GM12878 (cell line): ENCODE measurements around the gene FOXP1. TPM values are rescaled to one million over a fixed set of nuclear protein-coding genes. Genes with fewer than 3 reads are reported as not detected.

ENCODE experiments used
- ATAC-seq: fragments of 200-7000 bp; cut with Tn5 transposase; 3 replicates; pipeline ENCODE4 v1.9.1; 2020; ENCODE audit warnings: mild to moderate bottlenecking, moderate library complexity
- BruUV-seq: library from RNA; stranded (reverse); fragments of 400-500 nt; replicated peaks from 2 replicates; lab custom pipeline; 2021; lab: Mats Ljungman, UMichigan
- CTCF ChIA-PET: fragments of 300-600 bp; sonication (Branson Sonifier 250); formaldehyde crosslinking; extraction: SDS; loops from one replicate; lab custom pipeline; 2021; ENCODE audit warnings: inconsistent platforms; lab: Yijun Ruan, JAX
- POLR2A ChIA-PET: fragments of 350-600 bp; formaldehyde crosslinking; extraction: SDS; loops from one replicate; lab custom pipeline; 2021; ENCODE audit warnings: inconsistent platforms; lab: Charles Lee
- RAD21 ChIA-PET: fragments of 300-600 bp; sonication (Branson Sonifier 250); formaldehyde crosslinking; loops from one replicate; lab custom pipeline; 2023; ENCODE audit warnings: antibody characterized with exemption; ENCODE audit not compliant: unreplicated experiment; lab: Charles Lee
- SMC1A ChIA-PET: fragments of 300-600 bp; sonication (Branson Sonifier 250); formaldehyde crosslinking; loops from one replicate; lab custom pipeline; 2023; ENCODE audit not compliant: unreplicated experiment, uncharacterized antibody; lab: Charles Lee
- DNase-seq: peaks from one replicate; pipeline ENCODE4 v3.0.0-alpha.2; 2011; ENCODE audit warnings: low read depth, low spot score
- FAIRE-seq: peaks from 3 replicates; lab custom pipeline; 2011; peaks lifted over from hg19 to GRCh38; lab: Jason Lieb, UNC
- H2AFZ ChIP-seq: 2 replicates; pipeline ENCODE4 v1.6.0; 2011; ENCODE audit warnings: low read depth, low read length, control low read depth; ENCODE audit not compliant: control insufficient read depth
- H3K27ac ChIP-seq: 2 replicates; pipeline ENCODE4 v1.5.1; 2011; ENCODE audit warnings: control low read depth; ENCODE audit not compliant: control insufficient read depth, insufficient read depth
- H3K27me3 ChIP-seq, 2 experiments: replicated peaks in 1 of 2; 2 replicates each; pipeline versions ENCODE4 v1.6.0 to v1.6.1; 2011; ENCODE audit warnings: low read length in 1 of 2; ENCODE audit not compliant: control insufficient read depth in 2 of 2, insufficient read depth in 2 of 2
- H3K36me3 ChIP-seq, 2 experiments: 2 replicates each; pipeline ENCODE4 v1.5.1; 2011; ENCODE audit warnings: low read length in 1 of 2; ENCODE audit not compliant: control insufficient read depth in 2 of 2, insufficient read depth in 2 of 2
- H3K4me1 ChIP-seq: 2 replicates; pipeline ENCODE4 v1.6.1; 2011; ENCODE audit warnings: mild to moderate bottlenecking, low read length, moderate library complexity, mixed read lengths; ENCODE audit not compliant: control insufficient read depth, insufficient read depth
- H3K4me2 ChIP-seq: 2 replicates; pipeline ENCODE4 v1.6.0; 2011; ENCODE audit warnings: control low read depth; ENCODE audit not compliant: control insufficient read depth, insufficient read depth
- H3K4me3 ChIP-seq: fragments of 200-600 bp; sonication (generic); 2 replicates; pipeline ENCODE4 v1.5.1; 2016
- H3K79me2 ChIP-seq: 2 replicates; pipeline ENCODE4 v1.6.0; 2011; ENCODE audit warnings: low read length; ENCODE audit not compliant: control insufficient read depth, insufficient read depth
- H3K9ac ChIP-seq: 2 replicates; pipeline ENCODE4 v1.8.0; 2011; ENCODE audit warnings: low read length, control low read depth, mixed read lengths; ENCODE audit not compliant: control insufficient read depth, insufficient read depth
- H3K9me3 ChIP-seq: replicated peaks from 3 replicates; pipeline ENCODE4 v1.5.1; 2011; ENCODE audit warnings: mild to moderate bottlenecking, low read length; ENCODE audit not compliant: control insufficient read depth, insufficient read depth
- H4K20me1 ChIP-seq: 2 replicates; pipeline ENCODE4 v1.6.0; 2011; ENCODE audit not compliant: control insufficient read depth, insufficient read depth
- CBX5 ChIP-seq: sonication (generic); IDR thresholded peaks from 2 replicates; pipeline ENCODE4 v1.6.1; 2016; ENCODE audit warnings: low read depth, moderate library complexity, mild to moderate bottlenecking, inconsistent platforms
- EED ChIP-seq: sonication (generic); IDR thresholded peaks from 2 replicates; pipeline ENCODE4 v1.6.1; 2016; ENCODE audit warnings: antibody characterized with exemption, low read depth
- EP300 ChIP-seq, 2 experiments: fragments of 150-350 bp in 1 of 2; IDR thresholded peaks; 2 replicates each; pipeline ENCODE4 v1.6.1; 2011 to 2012; ENCODE audit warnings: low read depth in 2 of 2, low read length in 2 of 2, borderline replicate concordance in 1 of 2, improper control_type of control experiment in 1 of 2, inconsistent platforms in 1 of 2; ENCODE audit not compliant: control insufficient read depth in 1 of 2
- EZH2 ChIP-seq: IDR thresholded peaks from 2 replicates; pipeline ENCODE4 v1.6.1; 2012; ENCODE audit warnings: low read depth, mild to moderate bottlenecking, control low read depth, inconsistent platforms, low read length, borderline replicate concordance; ENCODE audit not compliant: control insufficient read depth
- MTA3 ChIP-seq: IDR thresholded peaks from 2 replicates; pipeline ENCODE4 v1.6.1; 2012; ENCODE audit warnings: low read length, inconsistent platforms, borderline replicate concordance
- TCF12 ChIP-seq: IDR thresholded peaks from 2 replicates; pipeline ENCODE4 v1.6.1; 2011; ENCODE audit warnings: low read depth, mild to moderate bottlenecking, low read length
- TCF3 ChIP-seq: IDR thresholded peaks from 2 replicates; pipeline ENCODE4 v1.6.1; 2012; ENCODE audit warnings: low read depth, mild to moderate bottlenecking, low read length, borderline replicate concordance; ENCODE audit not compliant: insufficient read depth
- ZNF622 ChIP-seq: fragments of 450-650 bp; IDR thresholded peaks from 2 replicates; pipeline ENCODE4 v1.6.1; 2017; ENCODE audit warnings: mild to moderate bottlenecking, inconsistent platforms
- WGBS: methylation state at CpG from one replicate; pipeline ENCODE4 v1.1.6; 2016; ENCODE audit warnings: low lambda C conversion rate; ENCODE audit not compliant: insufficient replicate concordance, insufficient coverage; ENCODE audit errors: missing lambda C conversion rate; 5-methylcytosine and 5-hydroxymethylcytosine counted together
- in situ Hi-C: fragments of 300-500 bp; cut with MboI; formaldehyde crosslinking; loops from 9 replicates; pipeline ENCODE4 v1.14.3; 2018; ENCODE audit warnings: mixed read lengths
- intact Hi-C: fragments of 100-400 bp; cut with micrococcal nuclease; formaldehyde crosslinking; loops from one replicate; pipeline ENCODE4 v1.14.2; 2022; ENCODE audit not compliant: unreplicated experiment
- polyA plus RNA-seq, 11 experiments: library from polyadenylated mRNA; depleted of rRNA in 4 of 11; unstranded in 6 of 11; stranded (reverse) in 5 of 11; fragments of >200 nt; fragmentation: Nextera tagmentation in 4 of 11; fragmentation: Illumina TruSeq in 1 of 11; extraction: Ambion mirVana in 4 of 11; extraction: Trizol in 1 of 11; gene quantifications; 1 replicate in 1 of 11; 2 replicates in 10 of 11; pipeline versions ENCODE4 v1.2.1 to v1.2.3, GENCODE V29; 2011 to 2016; ENCODE audit warnings: inconsistent platforms in 2 of 11, missing spikeins in 2 of 11, low read depth in 1 of 11
- total RNA-seq, 4 experiments: library from RNA; depleted of rRNA in 3 of 4; stranded (reverse); fragments of >200 nt in 3 of 4; fragmentation: Illumina TruSeq in 1 of 4; extraction: Trizol in 1 of 4; gene quantifications; 2 replicates each; pipeline versions ENCODE4 v1.2.1 to v1.2.3, GENCODE V29; 2013 to 2021
- TF ChIP-seq, protein P1 (sequence below): IDR thresholded peaks from 2 replicates; pipeline ENCODE4 v1.6.1; 2012; ENCODE audit warnings: mild to moderate bottlenecking, low read depth, low read length

Gene FOXP1
- total and polyA plus RNA-seq, 10 of the 15 experiments (the other 5 are each of a cell fraction or from before 2014, with no cell fraction given), result 0.05 to 1.6 (median 0.20) TPM; not detected in 1

- Histone ChIP-seq H4K20me1 (no peaks in the 10 kb centered on the region), H3K79me2 (no peaks in the 10 kb centered on the region), H3K27me3 (peaks cover 5 to 19% of the 10 kb centered on the region in 2 experiments; a peak in 2 of 4 replicates), H3K4me3 (no peak overlapping the region), H3K4me2 (no peak overlapping the region), H3K36me3 (no peaks in the 10 kb centered on the region), H3K9ac (no peak overlapping the region), H3K9me3 (no peaks in the 10 kb centered on the region), H3K4me1 (peaks cover 4% of the 10 kb centered on the region), H2AFZ (no peak overlapping the region), H3K27ac (no peak overlapping the region)
- ATAC-seq (no peak), DNase-seq (no peak), FAIRE-seq (no peak)
- SMC1A ChIA-PET, result interaction anchor here (0.7 to 1.0 kb wide), 2 partner anchors 10 to 347 kb away, joined by 3 read pairs; no protein-coding TSS in a partner anchor
- in situ Hi-C loops (no loop called here), intact Hi-C loops (loop anchor here (10.0 kb wide), 1 partner anchor 453 kb away; the partner anchor contains the start of gene FOXP1)
- TF ChIP-seq EP300 (IDR thresholded peaks at IDR 0.05; ENCODE audit: borderline replicate concordance in 1 of 2, control insufficient read depth in 1 of 2, low read depth in 2 of 2, low read length in 2 of 2) (no peak), ZNF622 (no peak), MTA3 (no peak), TCF12 (no peak), CBX5 (no peak), EED (no peak), TCF3 (no peak), EZH2 (no peak)
- TF ChIP-seq, protein P1, sequence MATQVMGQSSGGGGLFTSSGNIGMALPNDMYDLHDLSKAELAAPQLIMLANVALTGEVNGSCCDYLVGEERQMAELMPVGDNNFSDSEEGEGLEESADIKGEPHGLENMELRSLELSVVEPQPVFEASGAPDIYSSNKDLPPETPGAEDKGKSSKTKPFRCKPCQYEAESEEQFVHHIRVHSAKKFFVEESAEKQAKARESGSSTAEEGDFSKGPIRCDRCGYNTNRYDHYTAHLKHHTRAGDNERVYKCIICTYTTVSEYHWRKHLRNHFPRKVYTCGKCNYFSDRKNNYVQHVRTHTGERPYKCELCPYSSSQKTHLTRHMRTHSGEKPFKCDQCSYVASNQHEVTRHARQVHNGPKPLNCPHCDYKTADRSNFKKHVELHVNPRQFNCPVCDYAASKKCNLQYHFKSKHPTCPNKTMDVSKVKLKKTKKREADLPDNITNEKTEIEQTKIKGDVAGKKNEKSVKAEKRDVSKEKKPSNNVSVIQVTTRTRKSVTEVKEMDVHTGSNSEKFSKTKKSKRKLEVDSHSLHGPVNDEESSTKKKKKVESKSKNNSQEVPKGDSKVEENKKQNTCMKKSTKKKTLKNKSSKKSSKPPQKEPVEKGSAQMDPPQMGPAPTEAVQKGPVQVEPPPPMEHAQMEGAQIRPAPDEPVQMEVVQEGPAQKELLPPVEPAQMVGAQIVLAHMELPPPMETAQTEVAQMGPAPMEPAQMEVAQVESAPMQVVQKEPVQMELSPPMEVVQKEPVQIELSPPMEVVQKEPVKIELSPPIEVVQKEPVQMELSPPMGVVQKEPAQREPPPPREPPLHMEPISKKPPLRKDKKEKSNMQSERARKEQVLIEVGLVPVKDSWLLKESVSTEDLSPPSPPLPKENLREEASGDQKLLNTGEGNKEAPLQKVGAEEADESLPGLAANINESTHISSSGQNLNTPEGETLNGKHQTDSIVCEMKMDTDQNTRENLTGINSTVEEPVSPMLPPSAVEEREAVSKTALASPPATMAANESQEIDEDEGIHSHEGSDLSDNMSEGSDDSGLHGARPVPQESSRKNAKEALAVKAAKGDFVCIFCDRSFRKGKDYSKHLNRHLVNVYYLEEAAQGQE, result no peak
- POLR2A ChIA-PET, result interaction anchor here (0.7 kb wide), 1 partner anchor 582 kb away, joined by 5 read pairs; no protein-coding TSS in a partner anchor
- BruUV-seq, result no TSS peak
- RAD21 ChIA-PET, result no interaction called here
- WGBS, result 48% methylated on average over 10 of the region's 10 CpGs
- CTCF ChIA-PET, result no interaction called here
Measured at GRCh38 chr3:71131375-71132314, 451.9 kb downstream of the FOXP1 start.
